HG03060 (cell line): ENCODE results near the gene FOXS1.

Experiments used
- ATAC-seq: cut with Tn5 transposase; IDR thresholded peaks from one replicate; pipeline ENCODE4 v1.9.1; 2021; ENCODE audit warnings: low read depth, moderate number of reproducible peaks; ENCODE audit not compliant: unreplicated experiment

FOXS1 gene

DNA sequence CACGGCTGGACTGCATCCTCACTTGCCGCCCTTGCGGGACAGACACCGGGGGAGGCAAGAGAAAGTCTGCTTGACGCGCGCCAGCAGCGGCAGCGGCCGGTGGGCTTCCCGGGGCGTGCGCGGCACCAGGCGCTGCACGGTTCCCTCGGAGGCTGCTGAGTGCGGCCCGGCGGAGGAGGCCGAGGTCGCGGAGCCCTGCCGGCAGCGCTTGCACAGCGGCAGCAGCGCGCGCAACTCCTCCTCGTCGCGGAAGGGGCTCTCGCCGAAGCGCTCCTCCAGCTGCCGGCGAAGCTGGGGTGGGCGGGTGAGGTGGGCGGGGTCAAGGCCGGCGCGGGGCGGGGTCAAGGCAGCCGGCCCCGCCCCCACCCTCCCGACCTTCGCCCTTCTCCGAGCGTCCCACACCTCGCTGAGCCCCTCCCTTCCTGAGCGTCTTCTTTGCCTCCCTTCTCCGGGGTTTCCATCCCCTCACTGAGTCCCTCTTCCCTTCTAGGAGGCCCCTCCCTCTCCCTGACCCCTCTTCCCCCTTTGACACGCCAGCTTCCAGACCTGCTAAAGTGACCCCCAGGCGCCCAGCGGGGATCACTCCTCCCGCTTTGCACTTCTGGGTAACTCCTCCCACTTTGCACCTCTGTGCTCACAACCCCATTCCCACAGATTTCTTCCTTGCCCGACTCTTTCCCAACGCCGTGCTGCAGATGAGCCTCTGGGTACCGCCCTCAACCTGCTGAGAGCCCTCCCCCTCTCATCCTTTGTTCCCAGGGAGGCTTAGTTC is 16.2 kb upstream of the FOXS1 start:
- ATAC-seq: no peak

DNA sequence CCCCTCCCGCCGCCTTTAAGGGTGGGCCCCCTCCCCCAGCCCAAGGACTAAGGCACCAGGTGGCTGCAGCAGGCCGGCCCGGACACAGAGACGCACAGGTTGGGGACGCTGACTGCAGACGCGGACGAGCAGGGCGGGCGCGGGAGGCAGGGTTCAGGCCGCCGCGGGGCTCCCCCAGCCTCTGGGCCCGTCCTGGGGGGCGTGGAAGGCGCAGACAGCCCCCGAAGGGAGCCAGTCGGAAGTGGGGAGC is 15.7 kb upstream of the FOXS1 start:
- no peak for ATAC-seq

GRCh38 chr20:31860390-31861134 is 15.2 kb upstream of the FOXS1 start:
- no peak for ATAC-seq

- no peak for ATAC-seq
Observed at GRCh38 chr20:31859998-31860380, 14.6 kb upstream of the FOXS1 start.

GRCh38 chr20:31859266-31859997 is 14.0 kb upstream of the FOXS1 start:
- no peak for ATAC-seq

DNA sequence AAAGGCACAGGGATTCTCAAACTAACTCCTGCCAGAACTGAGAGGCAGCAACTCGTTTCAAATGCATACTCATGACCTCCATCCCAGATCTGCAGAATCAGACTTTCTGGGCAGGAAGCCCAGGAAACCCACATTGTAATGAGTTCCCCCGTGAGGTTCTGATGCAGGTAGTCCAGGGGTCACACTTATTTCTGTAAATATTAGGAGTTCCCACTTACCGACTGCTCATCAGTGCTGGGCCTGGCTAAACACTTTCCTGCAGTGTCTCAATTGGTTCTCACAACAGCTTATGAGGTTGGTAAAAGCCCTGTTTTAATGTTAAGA is 13.3 kb upstream of the FOXS1 start:
- ATAC-seq: no peak

DNA sequence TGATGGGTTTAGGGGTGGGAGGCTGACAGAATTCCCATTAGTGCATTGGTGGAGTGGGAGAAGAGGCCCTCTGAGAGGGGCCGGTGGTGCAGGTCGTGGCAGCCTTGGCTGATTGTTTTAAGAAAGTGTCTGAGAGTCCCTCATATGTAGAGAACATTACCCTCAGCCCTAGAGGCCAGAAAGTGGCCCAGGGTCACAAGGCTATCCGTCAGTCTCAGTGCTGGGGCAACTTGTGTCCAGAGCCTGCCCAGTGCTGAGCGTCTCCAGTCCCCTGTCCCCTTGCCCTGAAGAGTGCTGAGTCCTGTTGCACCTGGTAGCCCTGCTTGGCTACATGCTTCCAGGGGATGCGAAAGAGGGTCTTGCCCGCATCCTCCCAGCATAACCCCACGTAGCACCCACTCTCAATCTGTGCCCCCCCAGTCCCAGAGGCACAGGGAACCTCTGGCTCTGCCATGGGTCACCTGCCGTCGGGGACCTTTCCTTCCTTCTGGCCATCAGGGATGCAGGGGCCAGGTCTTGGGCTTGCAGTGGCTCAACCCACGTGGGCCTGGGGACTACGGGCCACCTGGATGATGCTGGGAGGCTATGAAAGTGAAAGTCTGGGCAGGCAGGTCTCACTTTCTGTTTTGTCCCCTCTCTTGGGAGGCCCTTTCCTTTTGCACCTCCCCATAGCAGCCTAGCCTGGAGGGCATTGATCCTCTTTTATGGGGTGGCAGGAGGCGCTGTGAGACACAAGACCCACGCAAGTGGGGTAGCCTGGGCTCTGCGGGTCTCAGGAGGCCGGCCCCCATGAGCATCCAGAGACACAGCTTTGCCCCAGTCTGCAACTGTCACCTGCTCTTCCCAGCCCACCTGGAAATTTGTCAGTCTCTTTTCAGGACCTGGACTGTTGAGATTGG is 12.7 kb upstream of the FOXS1 start:
- ATAC-seq: no peak

DNA sequence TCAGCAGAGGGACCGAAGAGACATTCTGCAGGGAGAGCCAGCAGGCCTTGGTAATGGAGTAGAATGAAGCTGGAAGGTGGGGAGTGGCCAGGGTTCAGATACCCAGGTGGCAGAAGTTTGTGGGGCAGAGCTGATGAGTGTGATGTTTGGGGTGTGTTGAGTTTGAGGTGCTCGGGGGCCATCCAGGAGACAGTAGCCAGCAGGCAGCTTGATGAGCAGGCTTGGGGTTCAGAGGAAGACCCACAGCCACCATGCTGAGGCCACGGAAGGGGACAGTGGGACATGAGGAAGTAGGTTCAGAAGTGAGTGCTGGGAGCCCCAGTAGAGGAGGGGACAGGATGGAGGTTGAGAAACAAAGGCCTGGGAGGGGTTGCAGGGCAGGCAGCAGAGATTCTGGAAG is 11.1 kb upstream of the FOXS1 start:
- ATAC-seq: no peak

DNA sequence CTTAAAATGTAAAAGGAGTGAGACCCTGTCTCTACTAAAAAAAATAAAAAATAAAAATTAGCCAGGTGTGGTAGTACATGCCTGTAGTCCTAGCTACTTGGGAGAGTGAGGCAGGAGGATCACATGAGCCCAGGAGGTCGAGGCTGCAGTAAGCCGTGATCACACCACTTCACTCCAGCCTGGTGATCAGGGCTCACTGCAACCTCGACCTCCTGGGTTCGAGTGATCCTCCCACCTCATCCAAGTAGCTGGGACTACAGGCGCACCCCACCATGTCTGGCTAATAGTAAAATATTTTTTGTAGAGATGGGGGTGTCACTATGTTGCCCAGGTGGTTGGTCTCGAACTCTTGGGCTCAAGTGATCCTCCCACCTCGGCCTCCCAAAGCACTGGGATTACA is 8.1 kb upstream of the FOXS1 start:
- no peak for ATAC-seq

GRCh38 chr20:31851240-31851955 is 6.0 kb upstream of the FOXS1 start:
- ATAC-seq: no peak

GRCh38 chr20:31849306-31849930 is 4.0 kb upstream of the FOXS1 start:
- no peak for ATAC-seq

GRCh38 chr20:31848088-31848999 is 2.9 kb upstream of the FOXS1 start:
- ATAC-seq: no peak

GRCh38 chr20:31846793-31847138 is 1.4 kb upstream of the FOXS1 start:
- no peak for ATAC-seq

- ATAC-seq: no peak
Observed at GRCh38 chr20:31844737-31845299, 586 bp downstream of the FOXS1 start.

- ATAC-seq: no peak
Observed at GRCh38 chr20:31843881-31844280, 1.5 kb downstream of the FOXS1 start.

GRCh38 chr20:31843288-31843687 is 2.1 kb downstream of the FOXS1 start:
- no peak for ATAC-seq

- no peak for ATAC-seq
Observed at GRCh38 chr20:31842471-31843157, 2.8 kb downstream of the FOXS1 start.

DNA sequence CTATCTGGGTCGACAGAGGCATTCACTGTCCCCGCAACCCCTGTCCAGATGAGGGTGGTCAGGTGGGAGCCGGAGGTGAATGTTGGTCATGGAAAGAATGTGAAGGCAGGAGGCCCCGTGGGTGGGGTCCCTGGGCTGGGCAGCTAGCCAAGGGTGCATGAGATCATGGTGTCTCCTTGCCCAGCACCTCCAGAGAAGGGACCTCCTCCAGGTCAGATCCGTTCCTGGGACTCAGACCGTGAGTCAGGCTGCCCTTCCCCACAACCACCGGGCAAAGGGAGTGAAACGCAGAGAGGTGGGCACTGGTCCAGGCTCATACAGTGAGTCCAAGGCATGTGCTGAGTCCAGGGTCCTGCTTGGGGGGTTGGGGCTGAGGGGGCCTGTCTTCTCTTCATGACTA is 3.5 kb downstream of the FOXS1 start:
- no peak for ATAC-seq
